Neuronal stem cell (in vitro differentiated cells): ENCODE data around the gene MEF2C.
A peak's percentile ranks its signal among the peaks of the same experiment; 100 is the strongest.

Source experiments
- DNase-seq: peaks from one replicate; pipeline ENCODE4 v3.0.0-alpha.2; 2013; ENCODE audit warnings: low spot score
- H2AFZ ChIP-seq: one replicate; pipeline ENCODE4 v1.6.1; 2013; ENCODE audit warnings: mild to moderate bottlenecking, low read length, inconsistent platforms
- H2AK5ac ChIP-seq: 2 replicates; pipeline ENCODE4 v1.6.1; 2013; ENCODE audit warnings: low read depth, mild to moderate bottlenecking, inconsistent platforms, low read length, moderate library complexity, mixed read lengths
- H2BK120ac ChIP-seq: 2 replicates; pipeline ENCODE4 v1.6.1; 2013; ENCODE audit warnings: low read depth, mild to moderate bottlenecking, inconsistent platforms, low read length, moderate library complexity, mixed read lengths
- H2BK12ac ChIP-seq: one replicate; pipeline ENCODE4 v1.6.1; 2013; ENCODE audit warnings: low read length, inconsistent platforms
- H2BK15ac ChIP-seq: 2 replicates; pipeline ENCODE4 v1.6.1; 2013; ENCODE audit warnings: mild to moderate bottlenecking, low read length, inconsistent platforms, mixed read lengths
- H2BK5ac ChIP-seq: one replicate; pipeline ENCODE4 v1.6.1; 2013; ENCODE audit warnings: inconsistent platforms, mild to moderate bottlenecking, low read length, moderate library complexity
- H3K14ac ChIP-seq: one replicate; pipeline ENCODE4 v1.6.1; 2013; ENCODE audit warnings: low read length, inconsistent platforms
- H3K18ac ChIP-seq: 2 replicates; pipeline ENCODE4 v1.6.1; 2013; ENCODE audit warnings: low read length, inconsistent platforms
- H3K23ac ChIP-seq: 2 replicates; pipeline ENCODE4 v1.6.1; 2013; ENCODE audit warnings: low read depth, mild to moderate bottlenecking, mixed read lengths, low read length, inconsistent platforms; ENCODE audit not compliant: poor library complexity
- H3K27ac ChIP-seq: replicated peaks from 3 replicates; pipeline ENCODE4 v1.5.1; 2013; ENCODE audit warnings: low read length, inconsistent platforms
- H3K27me3 ChIP-seq, 3 experiments: 2 replicates each; pipeline ENCODE4 v1.6.1; 2013; ENCODE audit warnings: low read length in 3 of 3, mild to moderate bottlenecking in 2 of 3, inconsistent platforms in 1 of 3, low read depth in 1 of 3, mixed read lengths in 1 of 3, moderate library complexity in 1 of 3; ENCODE audit not compliant: control insufficient read depth in 3 of 3, insufficient read depth in 3 of 3
- H3K36me3 ChIP-seq, 2 donors: replicated peaks in 1 of 2; 2 replicates each; pipeline ENCODE4 v1.6.1; 2013; ENCODE audit warnings: low read length in 2 of 2; ENCODE audit not compliant: control insufficient read depth in 2 of 2, insufficient read depth in 2 of 2
- H3K4ac ChIP-seq: 2 replicates; pipeline ENCODE4 v1.6.1; 2013; ENCODE audit warnings: inconsistent platforms, mild to moderate bottlenecking, low read length, moderate library complexity
- H3K4me1 ChIP-seq, 2 donors: 1 replicate in 1 of 2; 2 replicates in 1 of 2; pipeline ENCODE4 v1.6.1; 2013; ENCODE audit warnings: low read length in 2 of 2, low read depth in 1 of 2; ENCODE audit not compliant: control insufficient read depth in 2 of 2, insufficient read depth in 1 of 2
- H3K4me2 ChIP-seq: one replicate; pipeline ENCODE4 v1.6.1; 2013; ENCODE audit warnings: mild to moderate bottlenecking, low read length, inconsistent platforms; ENCODE audit not compliant: insufficient read depth, poor library complexity, severe bottlenecking
- H3K4me3 ChIP-seq, 2 donors: 2 replicates each; pipeline ENCODE4 v1.5.1; 2013; ENCODE audit warnings: low read length in 2 of 2, mild to moderate bottlenecking in 2 of 2, inconsistent platforms in 1 of 2, moderate library complexity in 1 of 2
- H3K79me1 ChIP-seq: one replicate; pipeline ENCODE4 v1.6.1; 2013; ENCODE audit warnings: low read depth, mild to moderate bottlenecking, inconsistent platforms, low read length, moderate library complexity
- H3K9ac ChIP-seq: one replicate; pipeline ENCODE4 v1.6.1; 2013; ENCODE audit warnings: mild to moderate bottlenecking, low read depth, low read length, inconsistent platforms; ENCODE audit not compliant: poor library complexity
- H3K9me3 ChIP-seq, 2 donors: replicated peaks in 1 of 2; 2 replicates each; pipeline versions ENCODE3 to v1.6.1; 2013; ENCODE audit warnings: low read length in 2 of 2, mild to moderate bottlenecking in 2 of 2, inconsistent platforms in 1 of 2, low read depth in 1 of 2, mixed read lengths in 1 of 2, moderate library complexity in 1 of 2; ENCODE audit not compliant: control insufficient read depth in 2 of 2, insufficient read depth in 1 of 2
- H4K8ac ChIP-seq: one replicate; pipeline ENCODE4 v1.6.1; 2013; ENCODE audit warnings: low read depth, mild to moderate bottlenecking, inconsistent platforms, low read length, moderate library complexity
- H4K91ac ChIP-seq: one replicate; pipeline ENCODE4 v1.6.1; 2013; ENCODE audit warnings: low read length, low read depth, mild to moderate bottlenecking, inconsistent platforms; ENCODE audit not compliant: poor library complexity
- WGBS, 2 donors: extraction: QIAGEN DNeasy Blood & Tissue Kit; methylation state at CpG; one replicate each; pipeline ENCODE4 v1.1.7; 2013; ENCODE audit warnings: missing lambda C conversion rate in 2 of 2, mixed read lengths in 1 of 2; ENCODE audit not compliant: insufficient read length in 2 of 2, insufficient replicate concordance in 1 of 2; ENCODE audit errors: extremely low coverage in 2 of 2; 5-methylcytosine and 5-hydroxymethylcytosine counted together

Gene MEF2C

GRCh38 chr5:88724201-88724600, 158.8 kb downstream of the MEF2C start:
- Histone ChIP-seq H3K79me1 (no peaks in the 10 kb centered on the region), H2AFZ (no peak overlapping the region), H2AK5ac (no peak overlapping the region), H3K36me3 (no peaks in the 10 kb centered on the region), H3K27me3 (no peaks in the 10 kb centered on the region), H3K18ac (no peak overlapping the region), H3K4me1 (peaks cover 4 to 5% of the 10 kb centered on the region in 2 donors), H3K4me2 (no peak overlapping the region), H3K4me3 (no peak overlapping the region), H4K8ac (no peak overlapping the region), H3K9ac (no peak overlapping the region), H3K9me3 (no peaks in the 10 kb centered on the region), H2BK15ac (no peak overlapping the region), H3K14ac (no peak overlapping the region), H3K23ac (no peak overlapping the region), H2BK120ac (no peak overlapping the region), H3K4ac (no peak overlapping the region), H2BK12ac (no peak overlapping the region), H2BK5ac (no peak overlapping the region), H4K91ac (no peak overlapping the region), H3K27ac (no peak overlapping the region)
- WGBS, 2 donors = no CpG with 5 or more reads among the region's 2 CpGs
- DNase-seq = no peak

GRCh38 chr5:88722546-88723073, 160.4 kb downstream of the MEF2C start:
- no peak overlapping the region for H4K91ac ChIP-seq
- no peak overlapping the region for H2AK5ac ChIP-seq
- no CpG with 5 or more reads among the region's 20 CpGs for WGBS, 2 donors
- no peak overlapping the region for H3K9ac ChIP-seq
- H3K18ac ChIP-seq = no peak overlapping the region
- no peak overlapping the region for H3K4me3 ChIP-seq
- no peak overlapping the region for H2BK15ac ChIP-seq
- no peaks in the 10 kb centered on the region for H3K36me3 ChIP-seq
- no peak overlapping the region for H2BK120ac ChIP-seq
- H3K27me3 ChIP-seq = no peaks in the 10 kb centered on the region
- H3K79me1 ChIP-seq = no peaks in the 10 kb centered on the region
- no peak overlapping the region for H3K23ac ChIP-seq
- no peak overlapping the region for H3K14ac ChIP-seq
- H3K9me3 ChIP-seq = no peaks in the 10 kb centered on the region
- no peak overlapping the region for H2BK5ac ChIP-seq
- no peak for DNase-seq
- no peak overlapping the region for H4K8ac ChIP-seq
- peak overlapping the region; percentile 25 for H3K4me2 ChIP-seq
- H2BK12ac ChIP-seq = no peak overlapping the region
- H3K4me1 ChIP-seq = peaks cover 0 to 4% of the 10 kb centered on the region in 2 donors
- no peak overlapping the region for H2AFZ ChIP-seq
- H3K4ac ChIP-seq = no peak overlapping the region
- no peak overlapping the region for H3K27ac ChIP-seq

- no peaks in the 10 kb centered on the region for H3K9me3 ChIP-seq
- no peak overlapping the region for H3K18ac ChIP-seq
- H2BK5ac ChIP-seq = no peak overlapping the region
- no peak overlapping the region for H4K8ac ChIP-seq
- H3K27me3 ChIP-seq = no peaks in the 10 kb centered on the region
- no peak overlapping the region for H2AFZ ChIP-seq
- no peaks in the 10 kb centered on the region for H3K79me1 ChIP-seq
- no peak overlapping the region for H3K27ac ChIP-seq
- H3K4me2 ChIP-seq = no peak overlapping the region
- H2AK5ac ChIP-seq = no peak overlapping the region
- H3K9ac ChIP-seq = no peak overlapping the region
- no peak overlapping the region for H3K4me3 ChIP-seq
- no peak overlapping the region for H2BK15ac ChIP-seq
- H3K23ac ChIP-seq = no peak overlapping the region
- no peak overlapping the region for H3K14ac ChIP-seq
- no peaks in the 10 kb centered on the region for H3K36me3 ChIP-seq
- H2BK12ac ChIP-seq = no peak overlapping the region
- H3K4ac ChIP-seq = no peak overlapping the region
- H3K4me1 ChIP-seq = peaks cover 0 to 2% of the 10 kb centered on the region in 2 donors
- no peak overlapping the region for H4K91ac ChIP-seq
- no peak overlapping the region for H2BK120ac ChIP-seq
- WGBS, 2 donors = no CpG with 5 or more reads among the region's 3 CpGs
- DNase-seq = no peak
Observed at GRCh38 chr5:88719434-88719833, 163.6 kb downstream of the MEF2C start.

DNA sequence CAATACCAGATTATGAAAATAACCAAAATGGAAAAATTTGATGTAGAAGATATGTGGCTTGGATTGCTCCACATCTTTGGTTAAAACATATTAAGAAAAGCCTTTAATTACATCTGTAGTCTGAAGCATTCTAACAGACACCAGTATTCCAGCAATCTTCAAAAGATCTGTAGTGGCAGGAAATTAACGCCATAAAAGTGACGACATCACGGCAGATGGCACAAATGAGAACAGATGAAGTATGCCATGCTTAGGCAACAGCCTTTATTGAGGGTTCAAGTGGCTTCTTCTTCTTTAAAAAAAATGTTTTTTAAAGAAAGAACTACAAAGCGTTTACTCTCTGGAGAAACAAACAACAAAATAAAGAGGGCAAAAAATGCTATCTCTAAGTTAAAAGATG, 164.2 kb downstream of the MEF2C start:
- Histone ChIP-seq H2BK15ac (no peak overlapping the region), H3K14ac (no peak overlapping the region), H2BK12ac (no peak overlapping the region), H3K4me3 (no peak overlapping the region), H3K27me3 (no peaks in the 10 kb centered on the region), H3K27ac (no peak overlapping the region), H2AFZ (no peak overlapping the region), H3K23ac (no peak overlapping the region), H3K9me3 (no peaks in the 10 kb centered on the region), H2BK5ac (no peak overlapping the region), H4K91ac (no peak overlapping the region), H2AK5ac (no peak overlapping the region), H3K36me3 (no peaks in the 10 kb centered on the region), H3K4me2 (no peak overlapping the region), H2BK120ac (no peak overlapping the region), H3K79me1 (no peaks in the 10 kb centered on the region), H3K4me1 (peaks cover 0 to 2% of the 10 kb centered on the region in 2 donors), H3K9ac (no peak overlapping the region), H3K18ac (no peak overlapping the region), H3K4ac (no peak overlapping the region), H4K8ac (no peak overlapping the region)
- DNase-seq = no peak
- WGBS, 2 donors = no CpG with 5 or more reads among the region's 4 CpGs
